Fibroblast of upper back skin (primary cell): ENCODE results near the gene TBC1D14.
A peak's percentile ranks its signal among the peaks of the same experiment; 100 is the strongest.

Experiments used
- DNase-seq: peaks from one replicate; pipeline ENCODE4 v3.0.0-alpha.2; 2013

Gene TBC1D14

DNA sequence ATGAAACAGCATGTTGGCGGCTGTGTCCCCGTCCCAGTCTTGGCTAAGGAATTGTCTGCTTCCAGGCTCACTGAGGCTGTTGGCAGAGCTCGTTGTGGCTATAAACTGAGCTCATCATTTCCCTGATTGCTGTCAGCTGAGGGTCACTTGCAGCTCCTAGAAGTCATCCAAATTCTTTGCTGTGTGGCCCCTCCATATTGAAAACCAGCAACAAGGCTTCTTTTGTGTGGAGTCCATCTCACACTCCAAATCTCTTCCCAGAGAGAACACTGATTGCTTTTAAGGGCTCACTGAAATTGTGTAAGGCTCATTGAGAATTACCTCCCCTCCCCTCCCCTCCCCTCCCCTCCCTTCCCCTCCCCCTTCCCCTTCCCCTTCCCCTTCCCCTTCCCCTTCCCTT lies 23.3 kb downstream of the TBC1D14 start:
- DNase-seq: no peak

DNA sequence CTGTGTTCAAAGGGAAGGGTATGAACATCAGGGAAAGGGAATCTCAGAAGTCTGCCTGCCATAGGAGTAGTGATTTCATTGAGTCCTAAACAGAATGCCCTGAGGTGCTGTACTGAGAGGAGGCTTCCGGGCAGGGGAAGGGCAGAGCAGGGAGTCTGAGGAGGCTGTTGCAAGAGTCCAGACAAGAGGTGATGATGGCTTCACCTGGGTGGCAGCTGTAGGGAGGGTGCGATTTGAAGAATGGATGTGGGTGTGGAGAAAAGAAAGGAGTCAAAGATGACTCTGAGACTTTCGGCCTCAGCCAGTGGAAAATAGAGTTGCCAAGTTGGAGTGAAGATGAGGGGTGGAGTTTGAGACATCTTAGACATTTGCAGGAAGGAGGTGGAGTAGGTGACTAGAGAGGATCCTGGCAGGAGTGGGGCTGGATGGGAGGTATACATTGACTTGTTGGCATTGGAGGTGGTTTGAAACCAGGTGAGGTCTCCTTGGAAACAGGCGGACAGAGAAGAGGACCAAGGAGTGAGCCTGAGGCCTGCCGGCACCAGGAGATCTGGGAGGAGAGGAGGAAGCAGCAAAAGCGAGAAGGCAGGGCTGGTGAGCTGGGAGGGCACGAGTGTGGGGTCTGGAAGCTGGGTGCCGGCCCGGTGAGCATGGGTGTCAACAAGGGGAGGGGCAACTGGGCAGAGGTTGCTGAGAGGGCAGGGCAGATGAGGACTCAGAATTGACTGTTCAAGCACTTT lies 24.2 kb downstream of the TBC1D14 start:
- no peak for DNase-seq

DNA sequence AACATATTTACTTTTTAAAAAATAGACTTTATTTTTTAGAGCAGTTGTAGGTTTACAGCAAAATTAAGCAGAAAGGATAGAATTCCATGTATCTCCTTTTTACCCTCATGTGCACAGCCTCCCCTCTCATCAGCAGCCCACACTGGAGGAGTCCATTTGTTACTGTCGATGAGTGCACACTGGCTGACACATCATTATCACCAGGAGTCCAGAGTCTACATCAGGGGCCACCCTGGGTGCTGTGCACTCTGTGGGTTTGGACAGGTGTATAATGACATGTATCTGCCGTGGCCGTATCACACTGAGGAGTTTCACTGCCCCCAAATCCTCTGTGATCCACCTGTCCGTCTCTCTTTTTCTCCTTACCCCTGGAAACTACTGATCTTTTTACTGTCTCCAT lies 26.3 kb downstream of the TBC1D14 start:
- no peak for DNase-seq

DNA sequence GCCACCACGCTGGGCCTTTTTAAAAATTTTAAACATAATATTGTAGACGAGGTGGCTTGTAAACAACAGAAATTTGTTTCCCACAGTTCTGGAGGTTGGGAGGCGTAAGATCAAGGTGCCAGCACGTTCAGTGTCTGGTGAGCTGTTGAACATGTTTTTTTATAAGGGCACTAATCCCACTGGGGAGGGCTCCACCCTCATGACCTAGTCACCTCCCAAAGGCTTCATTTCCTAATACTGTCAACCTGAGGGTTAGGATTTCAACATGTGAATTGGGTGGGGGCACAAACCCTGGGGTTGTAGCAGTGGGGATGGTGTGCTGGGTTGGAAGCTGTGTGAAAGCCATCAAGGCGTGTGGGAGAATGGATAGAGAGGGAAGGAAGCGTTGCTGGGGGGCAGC lies 27.6 kb downstream of the TBC1D14 start:
- no peak for DNase-seq

DNA sequence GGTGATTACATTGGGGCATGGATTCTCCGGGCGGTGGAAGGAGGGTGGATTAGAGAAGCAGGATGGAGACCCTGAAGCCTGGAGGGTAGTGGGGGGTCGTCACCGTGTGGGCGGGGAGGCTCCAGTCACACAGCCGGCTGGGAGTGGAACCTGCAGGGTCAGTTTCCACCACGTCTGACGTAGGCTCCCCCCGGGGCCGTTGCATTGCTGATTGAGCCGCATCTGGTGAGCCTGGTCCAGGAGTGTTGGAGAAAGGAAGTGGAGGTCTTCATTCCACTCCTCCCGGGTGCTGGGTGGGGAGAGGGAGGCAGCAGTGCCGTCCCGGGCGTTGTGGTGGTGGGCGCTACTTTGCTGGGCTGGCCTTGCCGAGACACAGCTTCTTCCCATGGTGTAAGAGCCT lies 28.1 kb downstream of the TBC1D14 start:
- DNase-seq: no peak

DNA sequence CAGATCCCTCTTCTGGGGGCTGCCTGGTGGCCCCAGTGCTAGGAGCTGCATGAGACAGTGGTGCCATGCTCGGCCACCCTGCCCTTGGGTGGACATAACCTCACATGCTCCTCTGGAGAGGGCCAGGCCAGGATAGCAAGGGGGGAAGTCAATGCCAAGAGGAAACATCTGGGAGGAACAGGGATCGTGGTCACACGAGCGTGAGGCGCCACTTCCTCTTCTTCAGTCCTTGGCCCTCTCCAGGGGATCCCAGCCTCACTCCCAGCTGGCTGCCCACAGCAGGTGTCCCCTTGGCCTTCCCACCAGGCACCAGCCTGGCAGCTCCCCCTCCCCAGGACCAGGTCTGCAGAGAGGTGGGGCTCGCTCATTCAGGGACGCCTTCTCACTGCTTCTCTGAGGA lies 28.6 kb downstream of the TBC1D14 start:
- DNase-seq: no peak

DNA sequence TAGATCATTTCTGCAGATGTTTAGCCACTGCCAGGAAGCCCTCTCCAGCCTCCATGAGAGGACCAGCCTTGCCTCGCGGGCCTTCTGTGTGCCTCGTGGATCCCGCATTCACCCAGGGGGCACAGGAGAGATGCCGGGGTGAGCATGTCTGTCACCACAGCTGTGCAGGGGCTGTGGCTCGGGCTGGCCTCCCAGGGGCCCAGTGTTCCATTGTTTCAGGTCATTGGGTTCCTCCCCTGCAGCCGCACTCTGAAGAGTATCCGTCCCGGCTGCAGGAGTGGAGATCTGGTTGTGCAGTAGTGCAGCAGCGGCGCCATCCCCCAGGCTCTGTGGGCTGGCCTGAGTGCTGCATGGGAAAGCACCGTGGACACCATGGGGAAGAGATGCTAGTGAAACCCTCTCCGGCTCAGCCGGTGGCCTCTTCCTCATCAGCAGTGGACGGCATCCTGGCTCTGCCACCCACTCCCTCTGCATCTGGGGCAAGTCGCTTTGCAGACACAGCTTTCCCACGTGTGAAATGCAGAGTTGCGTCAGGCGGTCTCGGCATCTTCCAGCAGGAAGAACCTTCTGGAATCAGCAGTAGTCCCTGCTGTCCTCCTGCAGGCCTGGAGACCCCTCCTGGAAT lies 29.1 kb downstream of the TBC1D14 start:
- DNase-seq: no peak

DNA sequence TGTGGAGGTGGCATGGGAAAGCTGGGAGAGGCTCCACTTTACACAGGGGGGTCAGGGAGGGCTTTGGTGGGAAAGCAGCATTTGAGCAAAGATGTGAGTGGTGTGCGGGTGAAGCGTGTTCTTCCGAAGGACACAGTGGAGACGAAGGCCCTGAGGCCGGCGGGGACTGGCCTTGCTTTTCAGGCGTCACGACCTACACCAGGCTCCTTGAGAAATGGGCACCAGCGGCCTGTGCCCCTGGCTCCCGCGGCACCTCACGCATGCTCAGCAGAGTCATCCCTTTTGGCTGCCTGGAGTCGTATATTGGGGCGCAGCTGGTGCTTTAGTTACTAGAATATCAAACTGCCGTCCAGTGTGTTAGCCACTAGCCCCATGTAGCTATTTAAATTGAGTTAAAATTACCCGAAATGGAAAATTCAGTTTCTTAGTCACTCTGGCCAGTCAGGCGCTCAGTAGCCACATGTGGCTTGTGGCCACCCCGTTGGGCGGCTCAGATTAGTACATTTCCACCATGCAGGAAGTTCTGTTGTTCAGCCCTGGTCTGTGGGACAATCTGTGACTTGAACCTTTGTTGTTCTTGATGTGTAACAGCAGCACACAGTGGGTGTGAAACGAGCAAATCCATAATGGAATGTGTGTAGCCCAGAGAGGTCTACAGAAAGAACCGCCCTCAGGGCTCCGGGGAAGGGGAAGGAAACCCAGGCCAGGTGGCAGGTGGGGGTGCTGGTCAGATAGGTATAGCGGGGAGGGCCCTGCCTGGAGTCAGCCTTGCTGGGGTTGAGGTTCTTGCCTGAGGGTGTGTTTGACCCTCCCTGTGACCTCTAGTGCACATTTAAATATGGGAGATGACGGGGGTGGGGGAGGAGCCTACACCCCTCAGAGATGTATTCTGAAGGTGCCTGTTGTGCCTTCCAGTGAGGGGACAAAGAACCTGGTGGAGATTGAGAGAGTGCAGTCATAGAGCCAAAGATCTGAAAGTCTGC lies 30.4 kb downstream of the TBC1D14 start:
- DNase-seq: no peak

DNA sequence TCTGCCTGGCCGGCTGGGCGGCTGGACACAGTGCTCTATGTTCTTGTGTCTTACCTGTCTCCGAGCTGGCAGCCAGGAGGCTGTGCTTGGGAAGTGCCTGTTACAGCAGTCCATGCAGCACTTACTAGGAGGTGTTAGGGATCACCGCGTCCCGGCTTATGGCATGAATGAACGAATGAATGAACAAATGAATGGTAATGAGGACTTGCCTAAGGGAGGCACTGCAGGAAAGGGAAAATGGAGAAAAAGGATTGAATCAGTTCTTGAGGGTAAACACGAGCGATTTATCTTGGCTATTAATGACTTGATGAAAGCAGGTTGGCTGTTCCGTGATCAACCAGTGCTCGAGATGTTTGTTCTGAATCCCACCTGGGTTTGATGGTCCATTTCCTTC lies 31.1 kb downstream of the TBC1D14 start:
- no peak for DNase-seq

DNA sequence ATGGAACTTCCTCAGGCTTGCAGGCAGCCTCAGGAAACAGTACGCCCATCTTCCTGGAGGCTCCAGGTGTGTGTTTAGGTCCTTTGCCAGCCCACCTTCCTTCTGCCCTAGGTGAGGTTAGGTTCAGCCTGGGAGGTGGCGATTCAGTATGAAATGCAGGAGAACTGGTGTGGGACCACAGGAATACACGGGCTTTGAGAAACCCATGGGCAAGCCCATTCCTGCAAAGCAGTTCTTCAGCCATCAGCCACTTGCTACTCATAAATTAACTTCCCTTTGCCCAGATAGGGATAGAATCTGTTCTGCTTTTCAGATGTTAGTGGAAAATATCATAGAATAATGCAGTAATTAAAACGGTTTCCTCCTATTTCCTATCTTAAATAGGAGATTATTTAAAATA lies 32.2 kb downstream of the TBC1D14 start:
- no peak for DNase-seq

DNA sequence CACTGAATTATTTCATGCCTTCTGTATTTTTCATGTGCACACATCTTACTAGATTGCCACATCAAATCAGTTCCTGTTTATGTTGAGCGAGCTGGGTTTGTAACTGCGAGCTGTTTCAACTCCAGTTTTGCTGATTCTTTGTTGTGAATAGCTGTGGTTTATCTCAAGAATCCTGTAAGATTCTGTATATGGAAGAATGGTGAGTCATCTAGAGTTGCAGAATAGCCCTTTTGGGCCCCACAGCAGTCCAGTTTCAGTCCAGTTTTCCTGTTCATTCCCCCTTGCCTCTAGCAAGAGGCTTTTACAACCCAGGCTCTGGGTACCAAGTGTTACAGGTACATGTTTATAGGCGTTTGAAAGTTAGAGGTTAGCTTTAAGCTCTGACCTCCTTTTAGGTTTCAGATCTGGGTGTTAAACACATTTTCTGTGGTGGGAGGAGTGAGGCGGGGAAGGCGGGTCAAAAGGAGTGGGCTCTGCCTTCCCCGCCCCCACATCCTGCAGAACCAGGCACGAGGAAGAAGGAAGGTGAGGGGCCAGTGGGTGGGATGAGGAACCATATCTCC lies 32.7 kb downstream of the TBC1D14 start:
- peak; percentile 95 for DNase-seq

DNA sequence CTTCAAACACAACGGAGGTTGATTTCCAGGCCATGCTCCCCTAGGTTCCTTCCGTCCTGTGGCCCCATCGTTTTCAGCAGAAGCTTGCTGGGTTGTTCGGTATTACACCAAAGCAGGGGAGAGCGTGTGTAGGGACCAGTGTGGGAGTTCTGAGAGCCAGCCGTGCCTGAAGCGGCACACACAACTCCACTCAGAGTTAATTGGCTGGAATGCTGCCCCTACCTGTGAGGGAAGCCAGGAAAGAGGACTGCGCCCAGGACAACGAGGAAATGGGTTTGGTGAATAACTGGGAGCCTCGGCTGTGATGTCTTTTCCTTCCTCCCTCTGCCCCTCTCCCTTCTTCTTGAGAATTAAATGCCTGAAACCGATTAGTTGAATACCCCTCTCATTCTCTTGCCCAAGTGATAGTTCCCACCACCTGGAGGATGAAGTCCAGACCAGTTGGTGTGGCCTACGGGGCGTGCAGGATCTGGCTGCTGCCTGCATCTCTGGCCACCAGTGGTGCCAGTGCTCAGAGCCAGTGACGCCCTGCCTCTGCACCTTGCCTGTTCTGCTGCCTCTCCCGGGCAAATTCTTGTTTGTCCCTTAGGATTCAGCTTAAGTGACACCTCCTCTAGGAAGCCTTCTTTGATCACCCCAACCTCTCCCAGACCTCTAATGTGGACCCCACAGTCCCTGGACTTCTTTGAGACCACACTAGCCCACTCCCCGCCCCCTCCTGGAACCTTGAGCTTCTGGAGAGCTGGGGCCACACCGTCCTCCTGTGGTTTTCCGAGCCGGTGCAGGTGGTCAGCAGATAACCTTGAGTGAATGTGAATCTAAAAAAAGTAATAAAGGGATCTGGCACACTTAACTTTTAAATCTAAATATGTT lies 33.6 kb downstream of the TBC1D14 start:
- DNase-seq: no peak

DNA sequence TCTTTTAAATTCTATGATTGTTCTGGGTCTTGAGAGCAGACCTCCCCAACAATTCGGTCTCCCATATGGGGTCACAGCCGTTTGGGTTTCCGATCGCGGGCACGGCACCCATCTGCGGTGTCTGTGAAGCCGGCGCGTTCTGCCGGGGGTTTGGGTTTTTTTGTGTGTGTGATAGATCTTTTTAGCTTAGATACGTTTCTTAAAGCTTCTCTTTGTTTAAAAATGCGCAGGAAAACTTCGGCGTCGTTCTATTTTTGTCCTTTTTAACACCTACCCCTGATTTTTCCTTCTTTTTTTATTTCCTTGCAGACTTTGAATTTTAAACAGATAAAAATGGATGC lies 34.2 kb downstream of the TBC1D14 start:
- DNase-seq: no peak

DNA sequence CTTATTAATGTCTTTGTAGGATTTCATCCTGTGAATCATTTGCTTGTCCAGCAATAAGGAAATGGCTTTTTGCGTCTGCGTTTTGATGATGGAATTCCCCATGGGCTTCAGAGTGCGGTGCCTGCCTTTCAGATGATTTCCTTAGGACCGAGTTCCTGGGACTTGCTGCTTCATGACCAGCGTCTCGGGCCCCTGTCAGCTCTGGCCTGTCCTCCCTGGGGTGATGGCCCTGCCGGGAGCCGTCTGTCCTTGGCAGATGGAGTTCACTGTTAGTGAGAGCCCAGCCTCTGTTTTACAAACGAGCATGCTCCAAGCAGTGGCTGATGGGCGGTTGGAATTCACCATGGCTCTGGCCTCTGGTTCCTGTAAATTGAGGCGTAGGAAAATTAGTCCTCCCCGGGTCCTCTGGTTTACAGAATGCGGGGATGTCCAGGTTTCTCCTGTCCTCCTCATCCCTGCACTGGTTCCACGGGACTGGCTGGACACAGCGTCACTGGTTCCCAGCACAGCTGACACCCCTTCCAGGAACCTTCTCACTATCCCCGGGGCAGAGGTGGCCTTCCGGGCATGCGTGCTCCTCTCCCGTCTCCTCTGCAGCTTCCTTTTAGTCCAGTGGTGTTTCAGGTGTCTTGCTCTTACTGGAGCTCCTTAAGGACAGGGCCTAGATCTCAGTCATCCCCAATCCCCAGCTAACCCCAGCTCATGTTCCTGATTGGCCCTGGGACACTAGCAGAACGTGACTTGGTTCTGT lies 34.9 kb downstream of the TBC1D14 start:
- DNase-seq: peak; percentile 25

DNA sequence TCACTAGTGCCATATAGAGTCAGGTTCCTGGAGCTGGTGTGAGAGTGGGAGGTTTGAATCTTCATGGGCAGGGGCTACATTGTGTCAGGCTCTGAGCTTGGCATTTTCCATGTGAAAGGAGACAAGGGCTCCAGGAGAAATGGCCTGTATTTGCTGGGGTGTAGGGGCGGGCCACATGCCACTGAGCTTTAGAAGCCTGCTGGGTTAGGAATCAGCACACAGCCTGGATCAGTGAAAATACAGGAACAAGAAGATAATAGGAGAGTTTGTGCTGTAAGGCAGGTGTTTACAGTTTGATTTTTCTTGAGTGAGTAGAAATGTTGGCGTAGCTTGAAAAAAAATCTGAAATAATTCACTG lies 35.4 kb downstream of the TBC1D14 start:
- DNase-seq: no peak

DNA sequence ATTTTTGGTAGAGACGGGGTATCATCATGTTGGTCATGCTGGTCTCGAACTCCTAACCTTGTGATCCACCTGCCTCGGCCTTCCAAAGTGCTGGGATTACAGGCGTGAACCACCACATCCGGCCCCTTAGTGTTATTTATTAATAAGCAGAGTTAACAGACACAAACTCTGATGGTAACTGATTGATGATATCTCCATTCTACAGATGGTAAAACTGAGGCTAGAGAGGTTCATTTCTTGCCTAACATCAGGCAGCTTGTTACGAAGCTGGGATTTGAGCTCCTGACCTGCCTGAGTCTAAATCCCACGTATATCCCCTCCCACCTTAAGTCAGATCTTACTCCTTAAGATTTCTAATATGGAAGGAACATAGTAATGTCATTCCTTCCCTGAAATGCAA lies 36.9 kb downstream of the TBC1D14 start:
- no peak for DNase-seq

DNA sequence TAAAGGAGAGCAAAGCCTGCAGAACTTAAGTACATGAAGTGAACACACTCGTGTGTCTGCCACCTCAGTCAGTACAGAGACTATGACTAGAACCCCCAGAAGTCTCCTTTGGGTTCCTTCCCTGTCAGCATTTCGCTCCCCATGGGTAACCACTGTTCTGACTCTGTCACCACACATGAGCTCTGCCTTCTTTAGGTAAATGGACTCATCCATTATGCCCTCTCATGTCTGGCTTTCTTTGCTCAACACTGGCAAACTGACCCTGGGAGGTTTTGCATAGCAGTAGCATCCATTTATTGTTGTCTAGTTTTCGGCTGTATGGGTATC lies 38.5 kb downstream of the TBC1D14 start:
- DNase-seq: no peak

DNA sequence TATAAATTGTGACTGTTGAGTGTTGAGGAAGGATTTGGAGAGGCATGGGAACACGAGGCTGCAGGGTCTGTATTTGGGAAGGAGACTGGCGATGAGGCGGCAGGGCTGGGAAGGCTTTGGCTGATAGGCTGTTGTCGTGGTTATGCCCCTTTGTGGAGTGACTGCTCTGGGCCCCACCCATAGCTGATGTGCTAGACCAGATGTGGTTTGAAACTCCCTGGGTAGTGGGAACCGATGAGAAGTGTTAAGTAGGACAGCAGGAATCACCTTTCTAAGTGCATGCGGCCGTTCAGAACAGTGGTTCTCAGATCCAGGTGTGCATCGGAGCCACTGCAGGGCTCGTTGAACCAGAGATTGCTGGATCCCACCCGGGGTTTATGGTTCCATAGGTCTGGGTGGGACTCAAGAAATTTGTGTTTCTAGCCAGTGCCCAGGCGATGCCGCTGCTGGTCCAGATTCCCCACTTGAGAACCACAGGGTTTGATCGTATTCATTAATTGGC lies 42.3 kb downstream of the TBC1D14 start:
- DNase-seq: no peak

DNA sequence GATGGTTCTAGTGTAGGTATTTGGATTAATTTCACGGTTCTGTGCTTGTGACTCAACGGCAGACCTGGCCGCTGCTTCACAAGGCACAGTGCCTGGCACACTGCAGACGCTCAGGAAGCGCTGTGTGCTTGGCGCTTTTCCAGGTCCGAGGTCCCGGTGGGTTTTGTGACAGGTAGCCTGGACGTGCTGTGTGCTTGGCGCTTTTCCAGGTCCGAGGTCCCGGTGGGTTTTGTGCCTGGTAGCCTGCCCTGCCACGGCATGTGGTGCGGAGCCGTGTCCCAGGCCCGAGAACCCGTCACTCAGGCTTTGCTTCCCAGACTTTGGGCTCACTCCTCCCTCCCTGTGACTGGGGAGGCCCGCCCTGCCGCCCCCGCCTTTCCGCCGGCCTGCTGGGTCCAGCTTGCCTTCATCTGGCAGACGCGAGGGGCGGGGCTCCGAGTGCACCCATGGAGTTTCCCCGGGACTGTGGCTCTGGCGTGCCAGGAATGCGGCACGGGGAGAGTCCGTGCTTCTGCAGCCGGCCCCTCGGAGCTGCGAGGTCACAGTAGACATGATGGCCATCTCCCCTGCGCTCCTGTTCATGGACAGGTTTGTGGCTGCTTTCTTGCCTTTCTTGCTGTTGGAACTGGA lies 44.2 kb downstream of the TBC1D14 start:
- DNase-seq: peak; percentile 71

DNA sequence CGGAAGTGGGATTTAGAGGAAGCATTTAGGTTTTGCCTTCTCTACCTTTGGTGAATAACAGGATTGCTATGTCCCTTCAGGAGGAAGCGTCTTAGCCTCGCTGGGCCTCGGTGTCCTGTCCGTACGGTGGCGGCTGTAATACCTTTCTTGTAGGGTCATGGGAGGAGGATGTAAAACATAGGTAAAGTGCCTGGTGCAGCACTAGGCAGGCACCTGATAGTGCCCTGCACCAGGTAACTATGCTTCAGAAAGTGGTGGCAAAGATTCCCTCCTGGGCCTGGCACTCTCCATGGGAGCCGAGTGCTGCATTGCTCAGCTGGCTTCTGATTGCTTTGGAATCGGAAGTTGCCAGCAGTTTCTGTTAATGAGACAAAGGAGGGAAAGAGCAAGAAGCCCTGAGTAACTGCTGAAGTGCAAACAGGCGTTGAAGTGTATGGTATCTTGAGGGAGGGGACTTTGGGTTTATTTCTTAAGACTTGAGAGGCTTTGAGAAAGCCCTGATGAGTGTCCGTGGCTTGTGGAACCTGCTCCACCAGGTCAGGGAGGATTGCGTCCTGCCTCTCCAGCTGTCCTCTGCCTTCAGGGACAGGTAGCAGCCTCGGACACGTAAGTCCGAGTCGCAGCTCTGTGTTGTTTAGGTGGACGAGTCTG lies 45.8 kb downstream of the TBC1D14 start:
- DNase-seq: no peak

DNA sequence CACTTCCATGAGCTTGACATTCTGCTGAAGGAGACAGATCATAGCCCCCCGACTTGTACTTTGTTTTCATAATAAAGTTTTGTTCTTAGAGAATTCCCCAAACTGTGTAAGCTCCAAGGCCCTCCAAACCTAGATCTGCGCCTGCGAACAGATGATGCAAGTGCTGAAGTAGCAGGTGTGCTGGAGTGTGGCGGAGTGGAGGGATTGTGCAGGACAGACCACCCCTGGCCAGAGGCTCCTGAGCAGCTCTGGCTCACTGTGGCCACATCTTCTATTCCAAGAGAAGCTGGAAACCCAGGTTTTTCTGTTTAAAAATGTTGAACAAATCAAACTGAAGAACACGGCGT lies 46.4 kb downstream of the TBC1D14 start:
- no peak for DNase-seq
